GM12878 (cell line): Measurements from ENCODE around the gene PPP1R26. TPM values are rescaled to one million over a fixed set of nuclear protein-coding genes. Genes with fewer than 3 reads are reported as not detected.
"Not testable (repeated sequence)": the region's sequence is repeated elsewhere in the genome, so short reads cannot be mapped to it uniquely, and the experiment has no call there.

Source experiments
- ATAC-seq: fragments of 200-7000 bp; cut with Tn5 transposase; 3 replicates; pipeline ENCODE4 v1.9.1; 2020; ENCODE audit warnings: mild to moderate bottlenecking, moderate library complexity
- BruUV-seq: library from RNA; stranded (reverse); fragments of 400-500 nt; replicated peaks from 2 replicates; lab custom pipeline; 2021; lab: Mats Ljungman, UMichigan
- CTCF ChIA-PET: fragments of 300-600 bp; sonication (Branson Sonifier 250); formaldehyde crosslinking; extraction: SDS; loops from one replicate; lab custom pipeline; 2021; ENCODE audit warnings: inconsistent platforms; lab: Yijun Ruan, JAX
- POLR2A ChIA-PET: fragments of 350-600 bp; formaldehyde crosslinking; extraction: SDS; loops from one replicate; lab custom pipeline; 2021; ENCODE audit warnings: inconsistent platforms; lab: Charles Lee
- RAD21 ChIA-PET: fragments of 300-600 bp; sonication (Branson Sonifier 250); formaldehyde crosslinking; loops from one replicate; lab custom pipeline; 2023; ENCODE audit warnings: antibody characterized with exemption; ENCODE audit not compliant: unreplicated experiment; lab: Charles Lee
- SMC1A ChIA-PET: fragments of 300-600 bp; sonication (Branson Sonifier 250); formaldehyde crosslinking; loops from one replicate; lab custom pipeline; 2023; ENCODE audit not compliant: unreplicated experiment, uncharacterized antibody; lab: Charles Lee
- DNase-seq: peaks from one replicate; pipeline ENCODE4 v3.0.0-alpha.2; 2011; ENCODE audit warnings: low read depth, low spot score
- FAIRE-seq: peaks from 3 replicates; lab custom pipeline; 2011; peaks lifted over from hg19 to GRCh38; lab: Jason Lieb, UNC
- H2AFZ ChIP-seq: 2 replicates; pipeline ENCODE4 v1.6.0; 2011; ENCODE audit warnings: low read depth, low read length, control low read depth; ENCODE audit not compliant: control insufficient read depth
- H3K27ac ChIP-seq: 2 replicates; pipeline ENCODE4 v1.5.1; 2011; ENCODE audit warnings: control low read depth; ENCODE audit not compliant: control insufficient read depth, insufficient read depth
- H3K27me3 ChIP-seq, 2 experiments: replicated peaks in 1 of 2; 2 replicates each; pipeline versions ENCODE4 v1.6.0 to v1.6.1; 2011; ENCODE audit warnings: low read length in 1 of 2; ENCODE audit not compliant: control insufficient read depth in 2 of 2, insufficient read depth in 2 of 2
- H3K36me3 ChIP-seq, 2 experiments: 2 replicates each; pipeline ENCODE4 v1.5.1; 2011; ENCODE audit warnings: low read length in 1 of 2; ENCODE audit not compliant: control insufficient read depth in 2 of 2, insufficient read depth in 2 of 2
- H3K4me1 ChIP-seq: 2 replicates; pipeline ENCODE4 v1.6.1; 2011; ENCODE audit warnings: mild to moderate bottlenecking, low read length, moderate library complexity, mixed read lengths; ENCODE audit not compliant: control insufficient read depth, insufficient read depth
- H3K4me2 ChIP-seq: 2 replicates; pipeline ENCODE4 v1.6.0; 2011; ENCODE audit warnings: control low read depth; ENCODE audit not compliant: control insufficient read depth, insufficient read depth
- H3K4me3 ChIP-seq: fragments of 200-600 bp; sonication (generic); 2 replicates; pipeline ENCODE4 v1.5.1; 2016
- H3K79me2 ChIP-seq: 2 replicates; pipeline ENCODE4 v1.6.0; 2011; ENCODE audit warnings: low read length; ENCODE audit not compliant: control insufficient read depth, insufficient read depth
- H3K9ac ChIP-seq: 2 replicates; pipeline ENCODE4 v1.8.0; 2011; ENCODE audit warnings: low read length, control low read depth, mixed read lengths; ENCODE audit not compliant: control insufficient read depth, insufficient read depth
- H3K9me3 ChIP-seq: replicated peaks from 3 replicates; pipeline ENCODE4 v1.5.1; 2011; ENCODE audit warnings: mild to moderate bottlenecking, low read length; ENCODE audit not compliant: control insufficient read depth, insufficient read depth
- H4K20me1 ChIP-seq: 2 replicates; pipeline ENCODE4 v1.6.0; 2011; ENCODE audit not compliant: control insufficient read depth, insufficient read depth
- CTCF ChIP-seq, 3 experiments: IDR thresholded peaks in 2 of 3; conservative IDR thresholded peaks in 1 of 3; 2 replicates each; pipeline ENCODE4 v1.5.1; 2011; ENCODE audit warnings: low read depth in 3 of 3, low read length in 3 of 3, mild to moderate bottlenecking in 3 of 3, control low read depth in 2 of 3, moderate library complexity in 2 of 3, inconsistent platforms in 1 of 3, mixed read lengths in 1 of 3; ENCODE audit not compliant: control insufficient read depth in 2 of 3, insufficient read depth in 1 of 3; ENCODE audit errors: extremely low read depth in 1 of 3
- WGBS: methylation state at CpG from one replicate; pipeline ENCODE4 v1.1.6; 2016; ENCODE audit warnings: low lambda C conversion rate; ENCODE audit not compliant: insufficient replicate concordance, insufficient coverage; ENCODE audit errors: missing lambda C conversion rate; 5-methylcytosine and 5-hydroxymethylcytosine counted together
- in situ Hi-C: fragments of 300-500 bp; cut with MboI; formaldehyde crosslinking; loops from 9 replicates; pipeline ENCODE4 v1.14.3; 2018; ENCODE audit warnings: mixed read lengths
- intact Hi-C: fragments of 100-400 bp; cut with micrococcal nuclease; formaldehyde crosslinking; loops from one replicate; pipeline ENCODE4 v1.14.2; 2022; ENCODE audit not compliant: unreplicated experiment
- polyA plus RNA-seq, 11 experiments: library from polyadenylated mRNA; depleted of rRNA in 4 of 11; unstranded in 6 of 11; stranded (reverse) in 5 of 11; fragments of >200 nt; fragmentation: Nextera tagmentation in 4 of 11; fragmentation: Illumina TruSeq in 1 of 11; extraction: Ambion mirVana in 4 of 11; extraction: Trizol in 1 of 11; gene quantifications; 1 replicate in 1 of 11; 2 replicates in 10 of 11; pipeline versions ENCODE4 v1.2.1 to v1.2.3, GENCODE V29; 2011 to 2016; ENCODE audit warnings: inconsistent platforms in 2 of 11, missing spikeins in 2 of 11, low read depth in 1 of 11
- total RNA-seq, 4 experiments: library from RNA; depleted of rRNA in 3 of 4; stranded (reverse); fragments of >200 nt in 3 of 4; fragmentation: Illumina TruSeq in 1 of 4; extraction: Trizol in 1 of 4; gene quantifications; 2 replicates each; pipeline versions ENCODE4 v1.2.1 to v1.2.3, GENCODE V29; 2013 to 2021

The PPP1R26 gene
- total and polyA plus RNA-seq, 10 of the 15 experiments (the other 5 are each of a cell fraction or from before 2014, with no cell fraction given): 0.02 to 1.9 (median 0.18) TPM

GRCh38 chr9:135438581-135439232 is 40.9 kb upstream of the PPP1R26 start:
- H3K4me2 ChIP-seq, SMC1A ChIA-PET, intact Hi-C loops, H3K27me3 ChIP-seq, DNase-seq, ATAC-seq, H4K20me1 ChIP-seq, H2AFZ ChIP-seq, H3K4me3 ChIP-seq, H3K27ac ChIP-seq, POLR2A ChIA-PET, RAD21 ChIA-PET, in situ Hi-C loops, H3K9ac ChIP-seq, H3K79me2 ChIP-seq, H3K4me1 ChIP-seq, H3K36me3 ChIP-seq, FAIRE-seq, BruUV-seq, H3K9me3 ChIP-seq: not testable (repeated sequence)
- WGBS: 33% methylated on average over 14 of the region's 14 CpGs
- CTCF ChIA-PET: interaction anchor here (0.6 kb wide), 1 partner anchor 26 kb away, joined by 3 read pairs; no protein-coding TSS in a partner anchor
- peak in 2 of 3 experiments; percentile 24 to 35; a peak in 3 of 6 replicates for TF ChIP-seq CTCF (IDR thresholded peaks at IDR 0.05 in 2 of 3, conservative IDR thresholded peaks at IDR 0.05 in 1 of 3; ENCODE audit: control insufficient read depth in 2 of 3, extremely low read depth in 1 of 3, insufficient read depth in 1 of 3, low read depth in 3 of 3, low read length in 3 of 3)

GRCh38 chr9:135439514-135439913 is 40.1 kb upstream of the PPP1R26 start:
- H3K36me3 ChIP-seq, H3K4me1 ChIP-seq, H3K4me2 ChIP-seq, FAIRE-seq, POLR2A ChIA-PET, H3K4me3 ChIP-seq, H2AFZ ChIP-seq, H3K9me3 ChIP-seq, ATAC-seq, H3K9ac ChIP-seq, intact Hi-C loops, BruUV-seq, in situ Hi-C loops, SMC1A ChIA-PET, H3K27me3 ChIP-seq, RAD21 ChIA-PET, DNase-seq, H3K79me2 ChIP-seq, H4K20me1 ChIP-seq, H3K27ac ChIP-seq: not testable (repeated sequence)
- CTCF ChIA-PET: interaction anchor here (0.6 kb wide), 1 partner anchor 27 kb away, joined by 3 read pairs; no protein-coding TSS in a partner anchor
- 47% methylated on average over 7 of the region's 7 CpGs for WGBS
